Measurements from ENCODE around the gene ANXA1.

ANXA1 gene

GRCh38 chr9:73157811-73158210 lies 6.1 kb downstream of the ANXA1 start:
- H3K27ac ChIP-seq: no peak overlapping the region
- no peak for TF ChIP-seq CTCF (IDR thresholded peaks at IDR 0.05)
- no peak for TF ChIP-seq ZFX (IDR thresholded peaks at IDR 0.05; ENCODE audit: borderline replicate concordance)

- H3K27ac ChIP-seq: no peak overlapping the region
- TF ChIP-seq ZFX (IDR thresholded peaks at IDR 0.05; ENCODE audit: borderline replicate concordance) (no peak), CTCF (IDR thresholded peaks at IDR 0.05) (no peak)
Observed at GRCh38 chr9:73158723-73159122, 7.1 kb downstream of the ANXA1 start.

GRCh38 chr9:73160868-73161267 lies 9.2 kb downstream of the ANXA1 start:
- no peak for TF ChIP-seq ZFX (IDR thresholded peaks at IDR 0.05; ENCODE audit: borderline replicate concordance)
- TF ChIP-seq CTCF (IDR thresholded peaks at IDR 0.05): no peak
- H3K27ac ChIP-seq: no peak overlapping the region

GRCh38 chr9:73162987-73163768 lies 11.5 kb downstream of the ANXA1 start:
- TF ChIP-seq ZFX (IDR thresholded peaks at IDR 0.05; ENCODE audit: borderline replicate concordance) (no peak), CTCF (IDR thresholded peaks at IDR 0.05) (no peak)
- H3K27ac ChIP-seq: no peak overlapping the region

GRCh38 chr9:73165911-73166310 lies 14.2 kb downstream of the ANXA1 start:
- H3K27ac ChIP-seq: no peak overlapping the region
- TF ChIP-seq ZFX (IDR thresholded peaks at IDR 0.05; ENCODE audit: borderline replicate concordance): no peak
- no peak for TF ChIP-seq CTCF (IDR thresholded peaks at IDR 0.05)

- TF ChIP-seq CTCF (IDR thresholded peaks at IDR 0.05) (no peak), ZFX (IDR thresholded peaks at IDR 0.05; ENCODE audit: borderline replicate concordance) (no peak)
- H3K27ac ChIP-seq: no peak overlapping the region
Observed at GRCh38 chr9:73166468-73166867, 14.8 kb downstream of the ANXA1 start.

GRCh38 chr9:73167614-73168013 lies 15.9 kb downstream of the ANXA1 start:
- H3K27ac ChIP-seq: no peak overlapping the region
- TF ChIP-seq ZFX (IDR thresholded peaks at IDR 0.05; ENCODE audit: borderline replicate concordance): no peak
- TF ChIP-seq CTCF (IDR thresholded peaks at IDR 0.05): no peak
